Stimulated activated CD8-positive, alpha-beta memory T cell treated with anti-CD3 and anti-CD28 coated beads, Interleukin-7, amount 100 ng/mL, for 4 hours (primary cell): ENCODE results near the gene BCHE.
"Not testable (repeated sequence)": the region's sequence is repeated elsewhere in the genome, so short reads cannot be mapped to it uniquely, and the experiment has no call there.

Source experiments
- DNase-seq, 2 donors: peaks; one replicate each; pipeline ENCODE4 v3.0.0-alpha.2; 2020; ENCODE audit warnings: low read depth in 2 of 2

The BCHE gene

DNA sequence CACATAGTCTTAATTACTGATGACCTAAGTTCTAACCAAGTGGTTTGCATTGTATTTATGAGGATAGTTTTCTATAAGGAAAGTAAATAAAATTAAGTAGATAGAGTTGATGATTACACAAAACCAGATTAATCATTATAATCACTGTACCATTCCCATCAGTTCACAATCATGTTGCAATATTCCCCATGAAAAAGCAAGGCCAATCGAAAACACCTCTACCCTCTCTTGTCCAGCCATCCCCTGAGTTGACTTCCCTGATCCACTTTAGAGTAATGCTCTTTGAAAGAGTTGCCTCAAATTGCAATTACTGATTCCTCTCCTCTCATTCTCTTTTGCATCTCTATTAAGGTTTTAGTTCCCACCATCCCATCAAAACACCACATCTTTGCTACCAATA, 21.0 kb downstream of the BCHE start:
- no peak for DNase-seq

GRCh38 chr3:165815682-165816081, 21.5 kb downstream of the BCHE start:
- DNase-seq = no peak

- no peak for DNase-seq
Measured at GRCh38 chr3:165814380-165814779, 22.8 kb downstream of the BCHE start.

GRCh38 chr3:165807937-165808336, 29.3 kb downstream of the BCHE start:
- DNase-seq = not testable (repeated sequence)

- no peak for DNase-seq
Measured at GRCh38 chr3:165805946-165806561, 31.2 kb downstream of the BCHE start.

GRCh38 chr3:165803471-165803870, 33.8 kb downstream of the BCHE start:
- DNase-seq = no peak

GRCh38 chr3:165800970-165801369, 36.3 kb downstream of the BCHE start:
- no peak for DNase-seq

GRCh38 chr3:165799026-165799425, 38.2 kb downstream of the BCHE start:
- DNase-seq = no peak

DNA sequence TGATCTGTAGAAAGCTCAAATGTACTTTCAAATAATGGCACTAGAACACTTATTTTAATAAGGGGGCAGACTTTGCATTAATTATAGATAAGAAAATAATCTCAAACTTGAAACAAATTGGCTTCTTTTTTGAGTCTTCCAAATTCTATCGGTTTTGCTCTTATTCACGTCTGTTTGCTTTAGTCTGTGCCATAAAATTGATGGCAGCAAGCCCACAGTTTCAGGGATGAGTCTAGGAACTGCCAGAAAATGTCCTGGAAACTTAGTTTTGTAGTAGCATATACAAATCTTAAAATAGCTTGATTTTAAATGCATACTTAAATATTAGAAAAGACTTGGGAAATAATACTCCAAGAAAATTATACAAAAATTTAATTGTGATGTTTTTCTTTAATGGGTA, 39.7 kb downstream of the BCHE start:
- no peak for DNase-seq

DNA sequence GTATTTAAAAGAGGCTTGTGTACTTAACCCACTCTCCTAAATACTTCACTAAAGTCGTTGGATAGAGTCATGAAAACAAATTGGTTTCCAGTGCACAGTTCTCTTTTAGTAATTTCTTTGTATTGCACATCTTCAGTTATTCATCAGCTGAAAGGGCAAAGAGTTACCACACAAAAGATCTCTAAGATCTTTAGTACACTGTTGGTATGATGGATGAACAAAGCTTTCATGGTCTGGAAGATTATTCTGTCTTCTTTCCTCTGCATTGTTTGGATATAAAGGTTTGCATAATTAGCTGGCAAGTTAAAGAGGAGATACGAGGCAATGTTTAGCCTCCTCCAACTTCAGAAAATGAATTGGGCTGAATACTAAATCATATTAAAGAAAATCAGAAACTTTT, 40.5 kb downstream of the BCHE start:
- no peak for DNase-seq

- no peak for DNase-seq
Measured at GRCh38 chr3:165788531-165788930, 48.7 kb downstream of the BCHE start.

DNA sequence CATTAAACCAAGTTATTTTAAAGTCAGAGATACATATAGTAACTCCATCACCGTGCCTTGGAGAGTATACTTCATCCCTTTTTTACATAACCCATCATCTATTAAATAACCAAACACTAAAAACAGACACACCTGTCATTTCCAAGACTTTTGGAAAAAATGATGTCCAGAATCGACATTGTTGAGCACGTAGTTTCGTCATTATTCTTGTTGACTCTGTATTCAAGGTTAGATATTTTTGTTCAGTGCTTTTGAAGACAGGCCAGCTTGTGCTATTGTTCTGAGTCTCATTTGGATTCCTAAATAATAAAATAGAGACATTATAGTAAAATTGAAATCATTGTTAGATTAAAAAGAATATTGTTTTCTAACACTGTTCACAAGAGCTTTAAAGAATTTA, 51.2 kb downstream of the BCHE start:
- DNase-seq = no peak

DNA sequence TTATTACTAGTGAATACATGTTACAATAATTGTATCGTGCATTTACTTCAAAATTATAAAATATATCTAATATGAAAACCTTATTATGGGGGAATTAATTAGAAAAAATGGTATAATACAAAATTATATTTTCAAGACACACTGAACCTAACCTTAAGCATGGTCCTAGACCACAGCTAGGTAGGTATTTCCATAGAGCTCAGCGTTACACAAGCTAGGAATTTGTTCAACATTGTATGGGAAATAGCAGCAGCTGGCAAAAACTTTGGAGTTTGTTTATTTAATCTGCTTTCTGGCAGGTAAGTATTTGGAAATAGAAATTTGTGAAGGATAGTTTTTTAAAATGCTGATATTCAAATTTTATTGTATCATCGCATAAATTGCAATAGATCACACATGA, 52.9 kb downstream of the BCHE start:
- no peak for DNase-seq

- no peak for DNase-seq
Measured at GRCh38 chr3:165783383-165783782, 53.8 kb downstream of the BCHE start.

DNA sequence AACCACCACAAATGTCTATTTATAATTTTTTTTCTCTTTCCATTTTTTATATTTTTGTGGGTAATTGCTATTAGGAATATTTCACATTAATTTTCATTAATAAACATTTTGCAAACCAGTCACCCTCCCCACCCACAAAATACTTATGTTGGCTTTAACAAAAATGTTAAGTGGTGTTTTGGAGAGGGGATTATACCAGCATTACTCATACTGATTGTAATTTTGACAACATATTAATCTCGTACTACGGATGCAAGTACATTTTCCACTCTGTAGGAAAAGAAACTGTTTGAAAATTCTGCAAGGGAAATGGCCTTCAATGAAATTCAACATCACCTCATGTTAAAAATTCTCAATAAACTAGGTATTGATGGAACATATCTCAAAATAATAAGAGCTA, 58.3 kb downstream of the BCHE start:
- no peak for DNase-seq

DNA sequence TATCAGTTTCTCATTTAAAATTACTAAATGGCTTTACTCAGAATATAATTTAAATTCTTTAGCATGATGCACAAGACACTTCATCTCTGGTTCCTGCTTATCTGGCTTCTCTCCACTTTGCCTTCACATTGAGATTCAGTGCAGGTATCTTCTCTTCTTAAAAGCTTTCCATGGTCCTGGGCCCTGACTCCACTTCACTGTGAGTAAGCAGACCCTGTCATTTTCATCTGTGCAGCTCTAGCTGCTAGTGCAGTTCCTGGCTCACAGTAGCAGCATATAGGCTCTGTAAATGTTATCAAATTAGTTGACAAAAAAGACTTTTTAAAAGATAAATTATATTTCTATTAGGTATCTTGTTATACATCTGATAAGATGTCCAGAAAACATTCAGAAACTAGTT, 58.8 kb downstream of the BCHE start:
- DNase-seq = no peak

GRCh38 chr3:165775824-165776223, 61.4 kb downstream of the BCHE start:
- no peak for DNase-seq

DNA sequence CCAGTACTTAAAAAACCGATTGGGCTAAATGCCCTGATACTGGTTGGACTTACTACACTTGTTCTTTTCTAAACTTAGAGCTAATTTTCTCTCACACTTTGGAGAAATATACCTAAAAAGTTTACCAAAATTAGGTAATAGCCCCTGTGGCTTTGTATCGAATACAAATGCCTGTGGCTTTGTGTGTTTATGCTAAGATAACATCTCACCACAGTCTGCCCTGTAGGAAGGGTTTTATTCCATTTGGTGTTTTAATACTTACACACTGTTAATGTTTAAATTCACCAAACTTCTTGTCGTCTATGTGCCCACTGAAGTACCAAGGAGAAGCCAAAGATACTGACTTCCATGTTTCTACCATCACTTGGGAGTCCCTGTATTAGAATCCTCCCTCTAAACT, 66.4 kb downstream of the BCHE start:
- DNase-seq = no peak

DNA sequence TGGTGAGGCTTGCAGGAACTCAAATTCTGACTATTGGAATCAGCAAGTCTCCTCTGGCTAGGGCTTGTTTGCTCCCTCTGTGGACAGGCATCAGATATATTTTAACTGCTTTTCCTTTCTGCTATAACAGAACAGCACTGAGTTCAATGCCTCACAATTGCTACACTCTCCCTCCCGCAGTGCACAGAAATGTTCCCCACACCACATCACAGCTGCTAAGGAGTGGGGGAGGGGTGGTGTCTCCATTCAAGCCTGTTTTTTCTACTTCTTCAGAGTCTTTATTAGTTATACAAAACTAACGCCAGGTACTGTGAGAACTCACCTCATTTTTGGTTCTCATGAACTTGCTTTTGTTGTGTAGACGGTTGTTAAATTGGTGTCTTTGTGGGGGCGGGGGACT, 68.5 kb downstream of the BCHE start:
- no peak for DNase-seq

GRCh38 chr3:165759041-165759440, 78.2 kb downstream of the BCHE start:
- no peak for DNase-seq

DNA sequence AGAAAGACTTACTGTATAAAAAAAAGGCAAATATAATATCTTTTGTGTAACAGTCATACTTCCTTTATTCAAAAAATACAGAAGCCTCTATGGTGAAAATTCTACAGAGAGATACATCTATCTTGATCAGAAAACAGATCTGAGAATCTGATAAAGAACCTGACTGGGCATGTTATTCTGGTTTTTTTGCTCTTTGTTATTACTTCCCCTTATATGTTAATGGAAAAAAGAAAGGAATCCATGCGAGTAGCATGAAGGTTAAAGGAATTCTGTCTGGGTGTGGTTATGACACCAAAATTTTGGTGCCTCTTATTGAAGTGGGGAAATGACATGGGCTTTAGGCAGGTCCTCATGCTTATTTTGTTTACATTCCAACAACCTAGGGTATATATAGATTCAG, 81.7 kb downstream of the BCHE start:
- DNase-seq = no peak

- DNase-seq = no peak
Measured at GRCh38 chr3:165754219-165755007, 82.8 kb downstream of the BCHE start.

GRCh38 chr3:165753560-165753959, 83.7 kb downstream of the BCHE start:
- no peak for DNase-seq

DNA sequence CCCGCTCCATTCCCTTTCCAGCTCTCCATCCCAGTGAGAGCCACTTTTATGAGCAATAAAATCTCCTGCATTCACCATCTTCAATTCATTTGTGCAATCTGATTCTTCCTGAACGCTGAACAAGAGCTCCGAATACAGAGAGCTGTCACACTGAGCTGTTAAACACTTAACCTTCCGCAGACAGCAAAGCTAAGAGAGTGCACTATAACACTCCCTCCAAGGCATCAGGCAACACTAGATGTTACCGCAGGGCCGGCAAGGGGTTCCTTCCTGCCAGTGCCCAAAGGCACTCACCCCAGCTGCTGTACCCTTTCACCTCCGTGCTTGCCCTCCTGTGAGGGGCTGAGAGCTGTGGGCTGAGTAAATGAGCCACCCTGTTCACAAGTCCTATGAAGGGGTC, 85.6 kb downstream of the BCHE start:
- DNase-seq = no peak
